OCI-LY3 (cell line): Measurements from ENCODE around the gene IL1A.

Source experiments
- CTCF ChIP-seq: fragments of 200-600, 300-600 bp; sonication (generic); IDR thresholded peaks from 2 replicates; pipeline ENCODE4 v1.5.1; 2014; ENCODE audit warnings: antibody characterized with exemption, low read length, low read depth
- EZH2phosphoT487 ChIP-seq: fragments of 200-600 bp; shearing (Covaris generic); IDR thresholded peaks from 2 replicates; pipeline ENCODE4 v1.6.1; 2018; ENCODE audit warnings: antibody characterized with exemption, mixed run types, low read depth

- TF ChIP-seq CTCF (no peak), EZH2phosphoT487 (no peak)
Observed at GRCh38 chr2:112814278-112814677, 30.0 kb upstream of the IL1A start.
